Activated CD8-positive, alpha-beta memory T cell treated with anti-CD3 and anti-CD28 coated beads, Interleukin-2, amount 50 U/mL, for 24 hours (primary cell): ENCODE results near the gene PNPLA3.

Experiments used
- DNase-seq: peaks from one replicate; pipeline ENCODE4 v3.0.0-alpha.2; 2020; ENCODE audit errors: extremely low read depth

PNPLA3 gene

GRCh38 chr22:43992331-43992821 lies 68.8 kb downstream of the PNPLA3 start:
- no peak for DNase-seq

GRCh38 chr22:43993072-43993760 lies 69.6 kb downstream of the PNPLA3 start:
- no peak for DNase-seq

- DNase-seq, result no peak
These were observed 70.4 kb downstream of the PNPLA3 start for GRCh38 chr22:43994006-43994405.

DNA sequence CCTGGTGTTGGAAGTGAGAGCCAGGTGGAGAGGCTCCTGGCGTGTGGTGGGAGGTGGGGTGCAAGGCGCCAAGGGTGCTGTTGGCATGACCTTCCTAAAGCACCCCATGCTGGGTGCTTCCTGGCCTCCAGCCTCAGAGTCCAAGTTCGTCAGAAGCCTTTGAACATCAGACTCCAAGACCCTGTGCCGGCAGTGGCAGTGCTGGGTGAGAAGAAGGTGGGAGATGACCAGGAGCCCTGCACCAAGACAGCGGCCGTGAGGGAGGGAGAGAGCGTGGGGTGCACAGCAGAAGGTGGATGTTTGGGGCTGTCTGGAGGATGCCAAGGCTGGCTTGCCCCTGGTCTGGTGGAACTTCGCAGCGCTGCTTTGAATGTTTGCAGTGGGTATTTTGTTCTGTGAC lies 70.8 kb downstream of the PNPLA3 start:
- no peak for DNase-seq

DNA sequence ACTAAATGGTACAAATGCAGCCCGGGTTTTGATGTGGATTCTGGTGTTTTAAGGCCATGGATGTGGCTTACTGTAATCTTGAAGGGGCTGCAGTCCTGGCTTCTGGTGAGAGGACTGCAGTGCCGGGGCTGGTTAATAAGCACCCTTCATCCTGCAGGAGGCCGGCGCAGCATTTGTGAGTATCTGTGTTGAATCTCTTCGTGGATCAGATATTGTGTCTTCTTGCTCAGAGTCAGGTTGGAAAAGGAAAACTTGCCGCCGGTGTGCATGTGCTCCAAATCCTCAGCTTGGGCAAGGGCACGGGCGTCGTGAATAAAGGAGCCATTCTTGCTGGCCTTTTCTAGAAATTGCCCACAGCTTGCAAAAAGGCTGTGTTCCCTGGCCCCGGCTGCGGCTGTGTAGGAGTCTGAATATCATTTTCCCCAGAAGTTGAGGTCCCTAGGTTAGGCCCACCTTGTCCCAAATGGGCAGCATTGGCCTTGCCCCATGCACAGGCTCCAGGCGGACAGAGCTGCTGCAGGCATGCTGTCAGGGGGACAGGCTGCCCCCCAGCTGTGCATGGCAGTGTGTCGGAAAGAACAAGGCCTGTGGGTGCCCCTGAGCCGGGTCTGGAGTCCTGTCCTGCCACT lies 71.6 kb downstream of the PNPLA3 start:
- no peak for DNase-seq

DNA sequence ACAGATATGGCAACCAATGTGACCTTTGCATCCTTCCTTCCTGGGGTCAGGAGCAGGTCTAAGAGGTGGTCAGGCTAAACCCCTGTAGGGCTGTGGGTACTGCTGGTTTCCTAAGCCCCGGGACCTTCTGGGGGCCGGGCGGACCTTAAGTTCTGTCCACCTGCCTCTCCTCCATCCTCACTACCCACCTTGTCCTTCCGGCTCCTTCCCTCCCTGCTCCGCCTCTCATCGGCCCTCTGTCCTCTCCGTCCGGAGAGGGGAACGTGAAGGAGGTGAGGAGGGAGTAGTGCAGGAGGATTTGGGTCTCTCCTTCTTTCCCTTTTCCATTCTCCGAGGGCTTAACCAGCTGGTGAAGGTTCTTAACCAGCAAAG lies 72.2 kb downstream of the PNPLA3 start:
- DNase-seq, result no peak

- DNase-seq, result peak; percentile 44
These were observed 72.8 kb downstream of the PNPLA3 start for GRCh38 chr22:43996170-43996980.

DNA sequence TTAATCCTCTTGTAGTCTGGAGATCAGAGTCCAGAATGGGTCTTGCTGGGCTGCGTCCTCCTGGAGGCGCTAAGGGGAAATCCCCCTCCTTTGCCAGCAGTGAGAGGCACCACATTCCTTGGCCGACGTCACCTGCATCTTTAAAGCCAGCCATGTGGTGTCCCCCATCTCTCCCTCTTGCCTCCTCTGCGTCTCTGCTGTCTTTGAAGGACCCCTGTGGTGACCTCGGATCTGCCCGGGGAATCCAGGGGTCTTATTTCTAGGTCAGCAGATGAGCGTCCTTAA lies 73.3 kb downstream of the PNPLA3 start:
- no peak for DNase-seq
